Mesenteric fat pad (tissue), 1 donor: ENCODE measurements around the gene GCLC. TPM values are rescaled to one million over a fixed set of nuclear protein-coding genes. Genes with fewer than 3 reads are reported as not detected.
"Not testable (repeated sequence)": the region's sequence is repeated elsewhere in the genome, so short reads cannot be mapped to it uniquely, and the experiment has no call there.

ENCODE experiments used
- DNase-seq: peaks from one replicate; pipeline ENCODE4 v3.0.0-alpha.2; 2020; ENCODE audit warnings: low spot score
- total RNA-seq: library from RNA; stranded (reverse); fragmentation: NEBNext Ultra II Directional; extraction: Animal tissue kit (Norgen Biotek cat#: 25700); gene quantifications from one replicate; pipeline ENCODE4 v1.2.1, GENCODE V29; 2021
- donor health status: DM: yes; HTN: yes; CAD: no.

Gene GCLC
- total RNA-seq, 1 donor from 2014 or later = 59.6 TPM

- no peak for DNase-seq
Observed at GRCh38 chr6:53495506-53496499, 49.1 kb downstream of the GCLC start.

- no peak for DNase-seq
Observed at GRCh38 chr6:53494076-53494475, 50.8 kb downstream of the GCLC start.

DNA sequence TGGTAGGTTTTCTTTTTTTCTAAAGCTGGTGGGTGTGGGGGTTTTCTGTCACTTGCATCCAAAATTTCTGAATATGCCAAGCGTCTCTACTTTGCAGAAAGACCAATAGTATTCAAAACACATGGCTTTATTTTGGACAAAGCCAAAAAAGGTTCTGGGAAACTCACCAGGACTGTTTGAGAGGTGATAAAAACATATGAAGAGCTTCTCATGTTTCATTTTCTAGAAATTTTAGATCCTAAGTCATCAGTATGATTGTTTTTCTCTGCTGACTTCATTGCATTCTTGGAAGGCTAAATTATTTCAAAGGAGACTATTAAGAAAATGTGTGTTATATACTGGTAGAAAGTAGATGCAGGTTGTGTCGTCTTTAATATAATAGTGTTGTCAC, 51.3 kb downstream of the GCLC start:
- DNase-seq = no peak

DNA sequence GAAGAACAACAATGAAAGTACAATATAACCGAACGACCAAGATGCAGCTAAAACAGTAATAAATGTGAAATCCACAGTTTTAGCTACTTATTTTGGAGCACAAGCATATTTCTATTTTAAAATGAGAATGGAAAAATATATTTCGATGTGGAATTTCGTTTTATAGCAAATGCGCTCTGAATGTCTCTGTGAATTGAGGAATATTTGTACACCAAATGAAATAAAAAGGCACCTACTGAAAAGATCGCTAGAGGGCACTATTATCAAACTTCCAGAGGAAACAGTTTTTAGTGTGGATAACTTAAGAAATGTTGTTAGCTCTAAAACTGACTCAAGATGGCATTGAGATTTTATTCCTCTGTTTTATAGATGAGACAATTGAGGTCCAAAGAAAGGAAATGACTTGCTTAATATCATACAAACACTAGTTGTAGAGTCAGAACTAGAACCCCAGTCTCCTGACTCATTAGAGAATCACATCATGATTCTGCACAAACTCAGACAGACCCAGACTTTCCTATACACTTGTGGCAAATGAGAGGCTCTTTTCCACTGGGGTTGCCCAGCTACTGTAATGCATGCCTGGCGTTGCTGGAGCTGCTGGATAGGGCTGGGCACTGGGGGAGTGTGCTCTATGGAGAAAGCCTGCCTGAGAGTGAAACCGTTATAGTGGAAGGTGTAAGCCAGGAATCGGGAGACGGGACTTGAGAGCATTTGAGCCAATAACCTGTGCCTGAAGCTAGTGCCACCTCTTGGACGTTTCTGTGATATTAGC, 51.9 kb downstream of the GCLC start:
- DNase-seq = no peak

- DNase-seq = no peak
Observed at GRCh38 chr6:53487080-53487479, 57.8 kb downstream of the GCLC start.

- no peak for DNase-seq
Observed at GRCh38 chr6:53486679-53487078, 58.2 kb downstream of the GCLC start.

DNA sequence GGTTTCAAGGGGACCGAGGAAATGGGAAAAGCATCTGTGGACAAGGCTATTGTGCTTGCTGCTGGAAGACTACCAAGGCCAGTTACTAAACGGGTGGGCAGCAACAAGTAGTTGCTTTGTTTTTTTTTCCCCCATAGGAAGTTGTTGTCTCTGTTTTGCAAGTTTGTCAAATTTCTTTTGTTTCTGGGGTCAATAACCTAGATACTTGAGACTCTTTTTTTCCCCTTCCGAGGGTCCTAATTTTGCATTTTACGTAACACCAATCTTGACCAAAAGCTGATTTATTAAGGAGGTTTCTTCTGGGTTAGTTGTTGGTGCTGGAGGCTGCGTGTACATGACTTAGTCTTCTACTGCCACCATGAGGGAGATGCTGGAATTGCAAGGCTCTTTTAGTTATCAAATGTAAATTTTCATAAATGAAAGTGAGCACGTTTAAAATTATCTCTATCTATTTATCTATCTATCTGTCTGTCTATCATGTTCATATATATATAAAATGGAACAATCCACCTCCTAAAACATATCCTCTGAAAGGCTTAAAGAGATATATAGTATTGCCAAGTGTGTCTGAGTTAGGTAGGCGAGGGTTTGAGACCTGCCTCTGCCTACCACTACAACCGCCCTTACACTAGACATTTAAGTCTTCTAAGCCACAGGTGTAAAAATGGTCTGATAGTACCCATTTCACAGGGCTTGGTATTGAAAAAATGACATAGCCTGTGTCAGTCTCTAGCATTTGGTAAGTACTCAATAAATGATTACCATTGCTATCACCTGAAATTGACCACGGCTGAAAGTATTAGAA, 60.2 kb downstream of the GCLC start:
- no peak for DNase-seq

DNA sequence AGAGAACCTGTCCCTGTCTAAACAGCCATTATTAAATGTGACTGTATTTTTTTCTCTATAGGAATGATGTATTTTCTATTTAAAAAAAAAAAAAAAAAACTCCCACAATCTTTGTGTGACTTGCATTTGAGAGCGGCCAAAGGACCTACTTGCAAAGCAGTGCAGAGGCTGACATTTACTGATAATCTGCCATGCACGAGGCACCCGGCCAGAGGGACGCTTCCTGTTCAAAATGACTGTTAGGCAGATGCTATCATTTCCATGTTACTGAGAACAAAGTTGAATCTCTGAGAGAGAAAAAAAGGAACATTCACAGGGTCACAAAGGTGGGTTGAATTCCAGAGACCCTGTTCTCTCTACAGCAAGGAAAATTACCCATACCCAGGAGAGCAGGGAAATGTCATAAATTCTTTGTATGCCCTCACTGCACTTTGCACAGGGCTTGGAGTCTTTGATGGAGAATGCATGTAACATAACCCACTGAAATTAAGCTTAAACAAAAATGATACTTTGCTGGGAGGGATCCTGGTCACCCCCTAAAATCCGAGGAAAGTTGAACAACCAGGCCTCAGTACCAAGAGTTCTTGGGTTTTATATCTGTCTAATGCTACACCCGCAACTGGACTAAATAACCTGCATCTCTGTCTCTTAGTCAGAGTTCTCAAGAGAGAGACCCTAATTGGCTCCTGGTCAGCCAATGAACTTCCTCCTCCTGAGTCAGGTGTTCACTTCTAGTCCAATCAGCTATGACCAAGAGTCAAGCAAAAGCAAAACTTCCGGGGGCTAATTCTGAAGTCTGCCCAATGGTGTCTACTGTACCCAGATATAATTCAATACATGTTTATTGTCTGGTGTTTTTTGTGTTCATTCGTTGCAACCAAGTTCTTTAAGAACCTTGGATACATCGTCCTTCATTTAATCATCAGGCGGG, 61.2 kb downstream of the GCLC start:
- no peak for DNase-seq

DNA sequence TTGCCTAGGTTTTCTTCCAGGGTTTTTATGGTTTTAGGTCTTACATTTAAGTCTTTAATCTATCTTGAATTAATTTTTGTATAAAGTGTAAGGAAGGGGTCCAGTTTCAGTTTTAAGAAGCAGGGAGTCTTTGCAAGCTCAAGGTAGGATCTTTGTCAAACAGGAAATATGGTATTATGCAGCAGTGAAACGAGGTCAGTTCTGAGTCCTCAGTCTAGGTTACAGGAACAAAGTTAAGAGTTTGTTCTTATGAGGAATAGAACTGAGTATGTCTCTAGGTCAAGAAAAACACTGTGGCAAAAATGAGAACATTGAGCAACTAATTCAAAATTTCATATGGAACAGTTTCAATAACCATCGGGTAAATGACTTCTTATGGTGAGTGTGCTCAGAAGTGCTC, 63.6 kb downstream of the GCLC start:
- no peak for DNase-seq

- not testable (repeated sequence) for DNase-seq
Observed at GRCh38 chr6:53480774-53481173, 64.1 kb downstream of the GCLC start.

DNA sequence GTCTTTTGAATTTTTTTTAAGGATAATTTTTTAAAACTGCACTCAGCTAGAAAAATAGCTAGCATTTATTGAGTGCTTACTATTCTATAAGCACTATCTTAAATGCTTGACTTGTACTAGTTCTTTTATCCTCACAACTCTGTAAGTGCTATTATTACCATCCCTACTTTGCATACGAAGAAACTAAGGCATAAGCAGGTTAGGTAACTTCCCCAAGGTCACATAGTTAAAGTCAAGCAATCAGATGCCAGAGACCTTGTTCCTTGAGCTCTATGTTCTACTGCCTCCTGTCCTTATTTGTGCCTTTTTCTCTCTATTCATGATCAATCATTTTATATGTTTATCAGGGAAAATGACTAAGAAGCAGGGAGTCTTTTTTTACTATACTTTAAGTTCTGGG, 65.0 kb downstream of the GCLC start:
- DNase-seq = no peak

DNA sequence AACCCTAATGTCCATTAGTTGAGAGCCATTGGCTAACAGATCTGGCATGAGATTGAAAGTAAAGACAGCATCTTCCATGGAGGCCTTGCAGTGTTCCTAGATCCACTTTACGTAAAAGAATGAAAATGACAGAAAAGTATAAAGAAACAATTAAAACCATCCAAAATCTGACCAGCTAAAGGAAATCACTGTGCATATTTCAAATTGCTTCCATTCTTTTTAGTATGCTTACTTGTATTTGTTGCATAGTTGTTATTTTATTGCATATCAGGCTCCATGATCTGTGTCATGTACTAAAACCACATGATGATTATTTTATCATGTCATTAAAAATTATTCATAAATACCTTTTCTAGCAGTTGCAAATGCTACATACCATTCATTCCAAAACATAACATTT, 67.9 kb downstream of the GCLC start:
- no peak for DNase-seq

GRCh38 chr6:53474010-53474409, 70.9 kb downstream of the GCLC start:
- DNase-seq = no peak

DNA sequence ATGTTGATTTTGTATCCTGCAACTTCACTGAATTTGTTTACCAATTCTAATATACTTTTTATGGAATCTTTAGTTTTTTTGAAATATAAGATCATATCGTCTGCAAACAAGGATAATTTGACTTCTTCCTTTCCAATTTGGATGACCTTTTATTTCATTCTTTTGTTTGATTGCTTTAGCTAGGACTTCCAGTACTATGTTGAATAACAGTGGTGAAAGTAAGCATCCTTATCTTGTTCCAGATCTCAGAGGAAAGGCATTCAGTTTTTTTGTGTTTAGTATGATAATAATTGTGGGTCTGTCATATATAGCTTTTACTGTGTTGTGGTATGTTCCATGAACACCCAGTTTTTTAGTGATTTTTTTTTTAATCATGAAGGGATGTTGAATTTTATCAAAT, 75.7 kb downstream of the GCLC start:
- no peak for DNase-seq

DNA sequence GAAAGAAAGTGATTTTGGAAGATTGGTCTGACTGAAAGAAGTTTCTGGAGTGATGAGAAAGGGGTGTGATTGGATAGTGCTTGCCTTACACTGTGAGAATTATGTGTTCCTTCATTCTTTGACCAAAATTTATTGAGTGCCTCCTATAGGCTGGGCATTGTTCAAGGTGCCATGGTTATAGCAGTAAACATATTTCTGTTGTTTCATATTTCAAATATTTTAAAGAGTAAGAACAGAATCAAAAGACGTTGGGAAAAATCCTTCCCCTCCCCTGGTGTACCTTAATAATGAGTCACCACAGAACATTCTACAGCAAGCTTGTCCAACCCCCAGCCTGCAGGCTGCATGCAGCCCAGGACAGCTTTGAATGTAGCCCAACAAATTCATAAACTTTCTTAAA, 78.6 kb downstream of the GCLC start:
- no peak for DNase-seq

- no peak for DNase-seq
Observed at GRCh38 chr6:53465732-53466131, 79.2 kb downstream of the GCLC start.

DNA sequence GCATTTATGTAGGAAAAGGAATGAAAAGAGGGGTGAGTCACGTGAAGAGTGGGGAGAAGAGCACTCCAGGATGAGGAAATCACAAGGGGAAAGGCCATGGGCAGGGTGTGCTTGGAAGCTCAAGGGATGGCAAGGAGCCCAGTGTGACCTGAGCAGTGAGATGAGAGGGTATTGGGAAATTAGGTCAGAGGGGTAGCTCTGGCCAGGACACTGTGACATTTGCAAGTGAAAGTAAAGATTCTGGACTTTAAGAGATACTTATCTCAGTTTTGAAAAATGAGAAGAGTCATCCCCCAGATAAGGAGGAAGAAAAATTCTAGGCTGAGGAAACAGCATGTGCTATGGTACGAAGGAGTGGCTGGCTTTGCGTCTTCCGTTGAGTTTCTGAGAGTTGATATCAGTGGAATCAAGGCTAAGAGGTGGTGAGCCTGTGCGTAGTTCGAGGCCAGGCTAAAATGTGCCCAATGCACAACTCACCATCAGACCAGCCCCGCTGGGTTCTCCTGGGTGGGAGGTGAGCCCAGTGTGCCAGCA, 79.9 kb downstream of the GCLC start:
- no peak for DNase-seq

DNA sequence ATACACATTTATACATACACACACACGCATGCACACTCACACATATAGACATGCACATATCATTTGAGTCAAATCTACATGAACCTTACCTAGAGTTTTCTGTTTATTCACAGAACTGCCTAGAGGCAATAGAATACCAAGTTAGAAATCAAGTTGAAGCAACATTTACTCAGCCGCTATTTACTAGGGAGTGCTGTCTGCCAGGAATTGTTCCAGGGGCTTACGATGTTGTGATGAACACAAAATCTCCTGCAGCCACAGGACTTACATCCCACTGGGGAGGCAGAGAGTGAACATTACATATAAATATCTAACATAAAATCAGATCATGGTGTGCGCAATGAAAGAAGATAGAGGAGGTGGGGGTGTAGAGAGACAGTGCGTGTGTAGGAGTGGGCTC, 80.4 kb downstream of the GCLC start:
- no peak for DNase-seq

- DNase-seq = no peak
Observed at GRCh38 chr6:53461696-53462095, 83.2 kb downstream of the GCLC start.

GRCh38 chr6:53461041-53461656, 83.8 kb downstream of the GCLC start:
- DNase-seq = no peak
